D721Med (cell line): ENCODE data around the gene GET3.
"Not testable (repeated sequence)": the region's sequence is repeated elsewhere in the genome, so short reads cannot be mapped to it uniquely, and the experiment has no call there.

Source experiments
- DNase-seq: peaks from one replicate; pipeline ENCODE4 v3.0.0; 2011; ENCODE audit warnings: low spot score; ENCODE audit not compliant: insufficient read length
- FAIRE-seq: peaks from 2 replicates; lab custom pipeline; 2011; peaks lifted over from hg19 to GRCh38; lab: Jason Lieb, UNC
- TF ChIP-seq, protein P1 (sequence below): IDR thresholded peaks from 2 replicates; pipeline ENCODE4 v1.5.1; 2012; ENCODE audit warnings: mild to moderate bottlenecking, control low read depth; ENCODE audit not compliant: insufficient read depth; ENCODE audit errors: missing control alignments

The GET3 gene

GRCh38 chr19:12793290-12794195, 56.2 kb downstream of the GET3 start:
- DNase-seq (peak; percentile 98), FAIRE-seq (no peak)
- TF ChIP-seq, protein P1, sequence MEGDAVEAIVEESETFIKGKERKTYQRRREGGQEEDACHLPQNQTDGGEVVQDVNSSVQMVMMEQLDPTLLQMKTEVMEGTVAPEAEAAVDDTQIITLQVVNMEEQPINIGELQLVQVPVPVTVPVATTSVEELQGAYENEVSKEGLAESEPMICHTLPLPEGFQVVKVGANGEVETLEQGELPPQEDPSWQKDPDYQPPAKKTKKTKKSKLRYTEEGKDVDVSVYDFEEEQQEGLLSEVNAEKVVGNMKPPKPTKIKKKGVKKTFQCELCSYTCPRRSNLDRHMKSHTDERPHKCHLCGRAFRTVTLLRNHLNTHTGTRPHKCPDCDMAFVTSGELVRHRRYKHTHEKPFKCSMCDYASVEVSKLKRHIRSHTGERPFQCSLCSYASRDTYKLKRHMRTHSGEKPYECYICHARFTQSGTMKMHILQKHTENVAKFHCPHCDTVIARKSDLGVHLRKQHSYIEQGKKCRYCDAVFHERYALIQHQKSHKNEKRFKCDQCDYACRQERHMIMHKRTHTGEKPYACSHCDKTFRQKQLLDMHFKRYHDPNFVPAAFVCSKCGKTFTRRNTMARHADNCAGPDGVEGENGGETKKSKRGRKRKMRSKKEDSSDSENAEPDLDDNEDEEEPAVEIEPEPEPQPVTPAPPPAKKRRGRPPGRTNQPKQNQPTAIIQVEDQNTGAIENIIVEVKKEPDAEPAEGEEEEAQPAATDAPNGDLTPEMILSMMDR: no peak

DNA sequence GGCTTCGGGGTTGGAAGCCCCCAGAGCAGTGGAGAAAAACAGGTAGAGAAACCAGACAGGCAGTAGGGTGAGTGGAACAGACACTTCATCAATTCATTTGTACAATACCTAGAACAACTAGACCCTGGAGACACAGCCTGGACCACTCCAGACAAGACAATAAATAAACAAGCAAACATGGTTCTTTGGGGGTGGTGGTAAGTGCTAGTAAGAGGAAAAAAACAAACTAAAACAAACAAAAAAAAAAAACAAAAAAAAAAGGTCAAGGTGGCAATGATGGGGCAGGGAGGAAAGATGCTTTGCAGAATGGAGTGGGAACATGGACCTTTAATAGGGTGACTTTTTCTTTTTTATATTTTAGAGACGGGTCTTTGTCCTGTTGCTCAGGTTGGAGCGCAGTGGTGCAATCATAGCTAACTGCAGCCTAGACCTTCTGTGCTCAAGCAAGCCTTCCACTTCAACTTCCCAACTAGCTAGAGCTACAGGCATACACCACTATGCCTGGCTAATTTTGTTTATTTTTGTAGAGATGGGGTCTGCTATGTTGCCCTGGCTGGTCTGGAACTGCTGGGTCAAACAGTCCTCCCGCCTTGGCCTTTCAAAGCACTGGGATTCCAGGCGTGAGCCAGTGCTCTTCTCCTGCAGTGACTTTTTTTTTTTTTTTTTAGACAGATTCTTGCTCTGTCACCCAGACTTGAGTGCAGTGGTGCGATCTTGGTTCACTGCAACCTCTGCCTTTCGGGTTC, 57.1 kb downstream of the GET3 start:
- DNase-seq (no peak), FAIRE-seq (no peak)
- TF ChIP-seq, protein P1: no peak

DNA sequence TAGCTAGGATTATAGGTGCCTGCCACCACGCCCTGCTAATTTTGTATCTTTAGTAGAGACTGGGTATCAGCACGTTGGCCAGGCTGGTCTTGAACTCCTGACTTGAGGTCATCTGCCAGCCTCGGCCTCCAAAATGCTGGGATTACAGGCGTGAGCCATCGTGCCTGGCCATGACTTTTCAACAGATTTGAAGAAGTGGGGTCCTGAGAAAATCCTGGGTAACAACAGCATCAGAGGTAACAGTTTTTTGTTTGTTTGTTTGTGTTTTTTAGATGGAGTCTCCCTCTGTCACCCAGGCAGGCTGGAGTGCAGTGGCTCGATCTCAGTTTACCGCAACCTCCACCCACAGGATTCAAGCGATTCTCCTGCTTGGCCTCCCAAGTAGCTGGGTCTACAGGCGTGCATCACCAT, 57.7 kb downstream of the GET3 start:
- FAIRE-seq: no peak
- TF ChIP-seq, protein P1: no peak
- DNase-seq: no peak

- no peak for DNase-seq
- TF ChIP-seq, protein P1: peak; percentile 99
- FAIRE-seq: no peak
These were observed 59.1 kb downstream of the GET3 start for GRCh38 chr19:12796146-12797071.

- no peak for FAIRE-seq
- DNase-seq: no peak
- TF ChIP-seq, protein P1: no peak
These were observed 59.9 kb downstream of the GET3 start for GRCh38 chr19:12797141-12797587.

GRCh38 chr19:12797607-12798006, 60.3 kb downstream of the GET3 start:
- not testable (repeated sequence) for DNase-seq, FAIRE-seq
